Thyroid gland (tissue), 4 donors: ENCODE measurements around the gene SUDS3. TPM values are rescaled to one million over a fixed set of nuclear protein-coding genes. Genes with fewer than 3 reads are reported as not detected.
"Not testable (repeated sequence)": the region's sequence is repeated elsewhere in the genome, so short reads cannot be mapped to it uniquely, and the experiment has no call there.

Experiments
- DNase-seq, 2 donors: peaks; one replicate each; pipeline ENCODE4 v3.0.0-alpha.2; 2019
- H3K27ac ChIP-seq, 3 donors: fragments of 200-600 bp; sonication (generic); 1 replicate in 2 of 3; 2 replicates in 1 of 3; pipeline ENCODE4 v1.5.1; 2016 to 2019; ENCODE audit warnings: mild to moderate bottlenecking in 1 of 3, moderate library complexity in 1 of 3
- H3K27me3 ChIP-seq: fragments of 200-600 bp; sonication (generic); one replicate; pipeline ENCODE4 v1.5.1; 2019
- H3K36me3 ChIP-seq, 2 donors: fragments of 200-600 bp; sonication (generic); one replicate each; pipeline ENCODE4 v1.5.1; 2016 to 2019
- H3K4me1 ChIP-seq, 2 donors: fragments of 200-600 bp; sonication (generic); one replicate each; pipeline ENCODE4 v1.5.1; 2017 to 2019
- H3K4me3 ChIP-seq, 3 donors: fragments of 200-600 bp; sonication (generic); replicated peaks in 1 of 3; 1 replicate in 2 of 3; 2 replicates in 1 of 3; pipeline ENCODE4 v1.5.1; 2016; ENCODE audit warnings: mild to moderate bottlenecking in 1 of 3
- H3K9me3 ChIP-seq: fragments of 200-600 bp; sonication (generic); one replicate; pipeline ENCODE4 v1.5.1; 2017
- POLR2A ChIP-seq, 2 donors: fragments of 450-650 bp; IDR thresholded peaks; one replicate each; pipeline ENCODE4 v1.6.1; 2017; ENCODE audit warnings: antibody characterized with exemption in 2 of 2, mild to moderate bottlenecking in 2 of 2, moderate library complexity in 1 of 2
- WGBS, 2 donors: methylation state at CpG; one replicate each; pipeline ENCODE4 v1.1.5; 2017; 5-methylcytosine and 5-hydroxymethylcytosine counted together
- intact Hi-C: fragments of 100-400 bp; cut with DNase I; formaldehyde crosslinking; loops from one replicate; pipeline ENCODE4 v1.15.1; 2023
- total RNA-seq, 4 donors: library from RNA; depleted of rRNA; stranded (reverse); fragments of >200 nt; gene quantifications; one replicate each; pipeline ENCODE4 v1.2.3, GENCODE V29; 2016
- TF ChIP-seq, protein P1 (sequence below), 6 experiments: fragments of 200-600 bp in 3 of 6; fragments of 450-650 bp in 3 of 6; sonication (generic) in 3 of 6; IDR thresholded peaks; one replicate each; pipeline ENCODE4 v1.5.1; 2016 to 2019; ENCODE audit warnings: antibody characterized with exemption in 6 of 6, mild to moderate bottlenecking in 2 of 6, inconsistent platforms in 1 of 6, moderate library complexity in 1 of 6

SUDS3 gene
- total RNA-seq, 4 donors from 2014 or later: 56.5 to 75.7 (median 62.7) TPM

DNA sequence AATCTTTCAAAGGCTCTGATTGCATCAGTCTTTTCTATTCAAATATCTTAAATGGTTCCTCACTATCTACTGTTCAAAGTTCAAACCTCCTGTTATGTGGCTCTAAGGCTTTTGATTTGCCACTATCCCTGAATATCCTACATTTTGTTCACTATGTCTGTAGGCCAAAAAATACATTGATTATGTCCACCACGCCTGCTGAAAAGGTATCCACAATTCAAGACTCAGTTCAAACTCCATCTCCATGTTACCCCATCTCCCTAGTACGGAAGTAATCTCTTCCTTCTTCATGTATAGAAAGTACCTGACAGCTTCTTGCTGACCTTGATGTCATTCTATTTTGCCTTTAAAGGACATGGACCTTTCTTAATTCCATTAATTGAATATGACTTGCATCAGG, 28.4 kb upstream of the SUDS3 start:
- Histone ChIP-seq H3K4me1 (peaks cover 14 to 19% of the 10 kb centered on the region in 2 donors), H3K9me3 (no peaks in the 10 kb centered on the region), H3K27ac (no peak overlapping the region), H3K4me3 (no peak overlapping the region), H3K36me3 (no peaks in the 10 kb centered on the region), H3K27me3 (no peaks in the 10 kb centered on the region)
- intact Hi-C loops: no loop called here
- TF ChIP-seq POLR2A (IDR thresholded peaks at IDR 0.05): no peak
- TF ChIP-seq, protein P1, sequence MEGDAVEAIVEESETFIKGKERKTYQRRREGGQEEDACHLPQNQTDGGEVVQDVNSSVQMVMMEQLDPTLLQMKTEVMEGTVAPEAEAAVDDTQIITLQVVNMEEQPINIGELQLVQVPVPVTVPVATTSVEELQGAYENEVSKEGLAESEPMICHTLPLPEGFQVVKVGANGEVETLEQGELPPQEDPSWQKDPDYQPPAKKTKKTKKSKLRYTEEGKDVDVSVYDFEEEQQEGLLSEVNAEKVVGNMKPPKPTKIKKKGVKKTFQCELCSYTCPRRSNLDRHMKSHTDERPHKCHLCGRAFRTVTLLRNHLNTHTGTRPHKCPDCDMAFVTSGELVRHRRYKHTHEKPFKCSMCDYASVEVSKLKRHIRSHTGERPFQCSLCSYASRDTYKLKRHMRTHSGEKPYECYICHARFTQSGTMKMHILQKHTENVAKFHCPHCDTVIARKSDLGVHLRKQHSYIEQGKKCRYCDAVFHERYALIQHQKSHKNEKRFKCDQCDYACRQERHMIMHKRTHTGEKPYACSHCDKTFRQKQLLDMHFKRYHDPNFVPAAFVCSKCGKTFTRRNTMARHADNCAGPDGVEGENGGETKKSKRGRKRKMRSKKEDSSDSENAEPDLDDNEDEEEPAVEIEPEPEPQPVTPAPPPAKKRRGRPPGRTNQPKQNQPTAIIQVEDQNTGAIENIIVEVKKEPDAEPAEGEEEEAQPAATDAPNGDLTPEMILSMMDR (IDR thresholded peaks at IDR 0.05): no peak
- DNase-seq: no peak
- 98 to 100% methylated on average over 2 of the region's 2 CpGs for WGBS, 2 donors

DNA sequence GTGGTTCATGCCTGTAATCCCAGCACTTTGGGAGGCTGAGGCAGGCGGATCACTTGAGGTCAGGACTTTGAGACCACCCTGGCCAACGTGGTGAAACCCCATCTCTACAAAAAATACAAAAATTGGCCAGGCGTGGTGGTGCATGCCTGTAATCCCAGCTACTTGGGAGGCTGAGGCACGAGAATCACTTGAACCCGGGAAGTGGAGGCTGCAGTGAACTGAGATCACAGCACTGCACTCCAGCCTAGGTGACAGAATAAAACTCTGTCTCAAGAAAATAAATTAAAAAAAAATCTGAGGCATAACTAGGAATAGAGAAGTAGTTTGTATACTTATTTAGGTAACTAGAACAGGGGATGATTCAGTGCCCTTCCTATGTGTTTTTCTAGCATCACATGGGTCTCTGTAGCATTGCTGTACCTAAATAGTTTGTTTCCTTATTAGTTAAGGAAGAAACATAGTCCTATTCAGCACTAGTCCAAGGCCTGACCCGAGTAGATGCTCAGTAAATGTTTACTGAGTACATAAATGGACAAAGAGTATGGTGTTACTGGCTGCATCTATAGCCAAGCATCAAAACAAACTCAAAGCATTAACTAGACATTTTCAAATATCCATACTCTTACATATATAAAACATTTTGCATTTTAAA, 25.3 kb upstream of the SUDS3 start:
- no peak for DNase-seq
- Histone ChIP-seq H3K27me3 (no peaks in the 10 kb centered on the region), H3K4me1 (peaks cover 7 to 9% of the 10 kb centered on the region in 2 donors), H3K9me3 (no peaks in the 10 kb centered on the region), H3K36me3 (no peaks in the 10 kb centered on the region), H3K27ac (no peak overlapping the region), H3K4me3 (no peak overlapping the region)
- 93 to 95% methylated on average over 6 of the region's 6 CpGs for WGBS, 2 donors
- intact Hi-C loops: no loop called here
- no peak for TF ChIP-seq POLR2A (IDR thresholded peaks at IDR 0.05)
- TF ChIP-seq, protein P1 (IDR thresholded peaks at IDR 0.05): no peak

GRCh38 chr12:118353721-118354120, 22.6 kb upstream of the SUDS3 start:
- no peak overlapping the region for H3K4me3 ChIP-seq
- TF ChIP-seq, protein P1 (IDR thresholded peaks at IDR 0.05): no peak
- no peak for TF ChIP-seq POLR2A (IDR thresholded peaks at IDR 0.05)
- H3K27ac ChIP-seq: no peak overlapping the region
- WGBS, 2 donors: 81 to 95% methylated on average over 4 of the region's 4 CpGs
- peaks cover 14 to 19% of the 10 kb centered on the region in 2 donors for H3K4me1 ChIP-seq
- H3K36me3 ChIP-seq: no peaks in the 10 kb centered on the region
- no peak for DNase-seq
- H3K9me3 ChIP-seq: no peaks in the 10 kb centered on the region
- H3K27me3 ChIP-seq: no peaks in the 10 kb centered on the region
- intact Hi-C loops: no loop called here

DNA sequence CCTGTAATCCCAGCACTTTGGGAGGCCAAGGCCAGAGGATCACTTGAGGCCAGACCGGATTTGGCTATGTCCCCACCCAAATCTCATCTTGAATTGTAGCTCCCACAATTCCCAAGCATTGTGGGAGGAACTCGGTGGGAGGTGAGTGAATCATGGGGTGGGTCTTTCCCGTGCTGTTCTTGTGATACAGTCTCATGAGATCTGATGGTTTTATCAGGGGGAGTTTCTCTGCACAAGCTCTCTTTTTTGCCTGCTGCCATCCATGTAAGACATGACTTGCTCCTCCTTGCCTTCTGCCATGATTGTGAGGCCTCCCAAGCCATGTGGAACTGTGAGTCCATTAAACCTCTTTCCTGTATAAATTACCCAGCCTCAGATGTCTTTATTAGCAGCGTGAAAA, 21.9 kb upstream of the SUDS3 start:
- peaks cover 14 to 27% of the 10 kb centered on the region in 2 donors for H3K4me1 ChIP-seq
- intact Hi-C loops: not testable (repeated sequence)
- 96 to 98% methylated on average over 4 of the region's 4 CpGs for WGBS, 2 donors

GRCh38 chr12:118354903-118355302, 21.5 kb upstream of the SUDS3 start:
- H3K4me1 ChIP-seq: peaks cover 14 to 29% of the 10 kb centered on the region in 2 donors
- DNase-seq: no peak
- no peak overlapping the region for H3K27ac ChIP-seq
- no peak overlapping the region for H3K4me3 ChIP-seq
- no peak for TF ChIP-seq POLR2A (IDR thresholded peaks at IDR 0.05)
- TF ChIP-seq, protein P1 (IDR thresholded peaks at IDR 0.05): no peak
- H3K36me3 ChIP-seq: no peaks in the 10 kb centered on the region
- 84 to 96% methylated on average over 1 of the region's 1 CpG for WGBS, 2 donors
- no peaks in the 10 kb centered on the region for H3K9me3 ChIP-seq
- H3K27me3 ChIP-seq: no peaks in the 10 kb centered on the region
- intact Hi-C loops: no loop called here

More for the DNA sequence above, 21.9 kb upstream of the SUDS3 start:
- H3K9me3 ChIP-seq, H3K27me3 ChIP-seq, H3K27ac ChIP-seq, H3K36me3 ChIP-seq, DNase-seq, H3K4me3 ChIP-seq: not testable (repeated sequence)
